Right lobe of liver (tissue), 4 donors: ENCODE measurements around the gene FTSJ3.

Experiments
- POLR2A ChIP-seq: fragments of 450-650 bp; IDR thresholded peaks from one replicate; pipeline ENCODE4 v1.6.1; 2017; ENCODE audit warnings: antibody characterized with exemption, mild to moderate bottlenecking
- TF ChIP-seq, protein P1 (sequence below), 4 donors: fragments of 200-600 bp in 3 of 4; fragments of 450-650 bp in 1 of 4; IDR thresholded peaks; one replicate each; pipeline versions ENCODE4 v1.5.1 to v1.8.0; 2016 to 2022; ENCODE audit warnings: antibody characterized with exemption in 4 of 4, mild to moderate bottlenecking in 2 of 4
- donor health status: DM: no; HTN: no; CAD: no.
- donor health status: DM: no; HTN: no; CAD: no.
- donor health status: DM: no; HTN: yes; CAD: no.

DNA sequence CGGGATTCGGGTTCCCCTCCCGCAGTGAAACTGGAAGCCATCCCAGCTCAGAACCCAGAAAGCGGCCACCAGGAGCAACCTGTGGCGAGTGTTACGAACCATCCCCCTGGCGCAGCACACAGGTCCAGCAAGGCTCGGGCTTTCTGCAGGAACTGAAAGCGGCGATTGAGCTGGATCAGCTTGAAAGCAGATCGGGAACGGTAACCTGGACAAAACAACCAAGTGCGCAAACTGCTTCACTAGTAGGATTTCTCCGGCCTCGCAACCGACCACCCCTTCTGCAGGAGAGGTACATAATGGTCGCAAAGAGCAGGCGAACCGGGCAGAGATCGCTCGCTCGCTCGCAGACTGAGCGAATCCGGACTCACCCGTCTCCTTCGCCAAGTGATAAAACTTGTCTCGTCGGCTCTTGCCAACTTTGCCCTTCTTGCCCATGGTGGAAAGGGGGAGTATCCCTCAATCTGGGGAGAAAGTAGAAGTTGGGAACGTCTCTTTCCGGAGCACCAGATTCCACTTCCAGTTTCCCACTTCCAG, 928 bp downstream of the FTSJ3 start:
- TF ChIP-seq, protein P1, sequence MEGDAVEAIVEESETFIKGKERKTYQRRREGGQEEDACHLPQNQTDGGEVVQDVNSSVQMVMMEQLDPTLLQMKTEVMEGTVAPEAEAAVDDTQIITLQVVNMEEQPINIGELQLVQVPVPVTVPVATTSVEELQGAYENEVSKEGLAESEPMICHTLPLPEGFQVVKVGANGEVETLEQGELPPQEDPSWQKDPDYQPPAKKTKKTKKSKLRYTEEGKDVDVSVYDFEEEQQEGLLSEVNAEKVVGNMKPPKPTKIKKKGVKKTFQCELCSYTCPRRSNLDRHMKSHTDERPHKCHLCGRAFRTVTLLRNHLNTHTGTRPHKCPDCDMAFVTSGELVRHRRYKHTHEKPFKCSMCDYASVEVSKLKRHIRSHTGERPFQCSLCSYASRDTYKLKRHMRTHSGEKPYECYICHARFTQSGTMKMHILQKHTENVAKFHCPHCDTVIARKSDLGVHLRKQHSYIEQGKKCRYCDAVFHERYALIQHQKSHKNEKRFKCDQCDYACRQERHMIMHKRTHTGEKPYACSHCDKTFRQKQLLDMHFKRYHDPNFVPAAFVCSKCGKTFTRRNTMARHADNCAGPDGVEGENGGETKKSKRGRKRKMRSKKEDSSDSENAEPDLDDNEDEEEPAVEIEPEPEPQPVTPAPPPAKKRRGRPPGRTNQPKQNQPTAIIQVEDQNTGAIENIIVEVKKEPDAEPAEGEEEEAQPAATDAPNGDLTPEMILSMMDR (IDR thresholded peaks at IDR 0.05) = no peak
- no peak for TF ChIP-seq POLR2A
